Lower leg skin (tissue), 3 donors: ENCODE data around the gene NAP1L1.

Source experiments
- POLR2A ChIP-seq, 2 donors: fragments of 450-650 bp; IDR thresholded peaks; one replicate each; pipeline ENCODE4 v1.6.1; 2016 to 2017; ENCODE audit warnings: antibody characterized with exemption in 2 of 2, mild to moderate bottlenecking in 1 of 2, moderate library complexity in 1 of 2
- TF ChIP-seq, protein P1 (sequence below), 3 donors: fragments of 450-650 bp; IDR thresholded peaks; one replicate each; pipeline ENCODE4 v1.5.1; 2016; ENCODE audit warnings: antibody characterized with exemption in 3 of 3, mild to moderate bottlenecking in 3 of 3, moderate library complexity in 2 of 3

DNA sequence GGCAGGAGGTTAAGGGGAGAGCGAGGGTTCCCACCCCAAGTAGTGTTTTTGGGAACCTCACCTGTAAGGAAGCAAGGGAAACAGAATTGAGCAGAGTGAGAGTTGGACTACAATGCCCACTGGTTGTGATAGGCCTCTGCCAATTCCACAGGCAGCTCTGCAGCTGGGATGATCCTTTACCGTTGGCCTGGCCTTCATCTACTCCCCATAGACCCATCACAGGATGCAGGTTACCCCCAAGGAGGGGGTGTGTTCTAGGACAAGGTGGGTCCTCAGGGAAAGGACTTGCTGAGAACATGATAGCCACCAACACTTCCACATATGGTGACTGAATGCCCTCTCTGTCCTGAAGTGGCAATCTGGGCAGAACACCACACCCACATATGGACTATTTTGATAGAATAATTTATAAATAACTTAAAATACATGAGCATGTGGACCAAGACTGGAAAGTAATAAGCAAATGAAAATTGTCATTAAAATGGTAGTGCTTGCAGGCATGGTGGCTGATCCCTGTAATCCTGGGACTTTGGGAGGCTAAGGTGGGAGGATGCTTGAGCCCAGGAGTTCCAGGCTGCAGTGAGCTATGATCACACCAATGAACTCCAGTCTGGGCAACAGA, 61.3 kb downstream of the NAP1L1 start:
- TF ChIP-seq, protein P1, sequence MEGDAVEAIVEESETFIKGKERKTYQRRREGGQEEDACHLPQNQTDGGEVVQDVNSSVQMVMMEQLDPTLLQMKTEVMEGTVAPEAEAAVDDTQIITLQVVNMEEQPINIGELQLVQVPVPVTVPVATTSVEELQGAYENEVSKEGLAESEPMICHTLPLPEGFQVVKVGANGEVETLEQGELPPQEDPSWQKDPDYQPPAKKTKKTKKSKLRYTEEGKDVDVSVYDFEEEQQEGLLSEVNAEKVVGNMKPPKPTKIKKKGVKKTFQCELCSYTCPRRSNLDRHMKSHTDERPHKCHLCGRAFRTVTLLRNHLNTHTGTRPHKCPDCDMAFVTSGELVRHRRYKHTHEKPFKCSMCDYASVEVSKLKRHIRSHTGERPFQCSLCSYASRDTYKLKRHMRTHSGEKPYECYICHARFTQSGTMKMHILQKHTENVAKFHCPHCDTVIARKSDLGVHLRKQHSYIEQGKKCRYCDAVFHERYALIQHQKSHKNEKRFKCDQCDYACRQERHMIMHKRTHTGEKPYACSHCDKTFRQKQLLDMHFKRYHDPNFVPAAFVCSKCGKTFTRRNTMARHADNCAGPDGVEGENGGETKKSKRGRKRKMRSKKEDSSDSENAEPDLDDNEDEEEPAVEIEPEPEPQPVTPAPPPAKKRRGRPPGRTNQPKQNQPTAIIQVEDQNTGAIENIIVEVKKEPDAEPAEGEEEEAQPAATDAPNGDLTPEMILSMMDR (IDR thresholded peaks at IDR 0.05): no peak
- no peak for TF ChIP-seq POLR2A (IDR thresholded peaks at IDR 0.05)
